A549 (cell line): ENCODE results near the gene GRM4. TPM values are rescaled to one million over a fixed set of nuclear protein-coding genes. Genes with fewer than 3 reads are reported as not detected.

Experiments used
- ATAC-seq, 2 experiments: fragments of 200-7000 bp in 1 of 2; fragments of >200 bp in 1 of 2; cut with Nextera tagmentation in 1 of 2; cut with Tn5 transposase in 1 of 2; 3 replicates each; pipeline versions ENCODE4 v1.8.0 to v1.9.1; 2018 to 2020; ENCODE audit warnings: mild to moderate bottlenecking in 1 of 2, moderate library complexity in 1 of 2
- CTCF ChIA-PET: fragments of 300-600 bp; sonication (Branson Sonifier 250); formaldehyde crosslinking; extraction: SDS; loops from one replicate; lab custom pipeline; 2021; ENCODE audit warnings: antibody characterized with exemption, inconsistent platforms; lab: Yijun Ruan, JAX
- POLR2A ChIA-PET: fragments of 350-600 bp; formaldehyde crosslinking; extraction: SDS; loops from one replicate; lab custom pipeline; 2021; ENCODE audit warnings: antibody characterized with exemption, inconsistent platforms; lab: Yijun Ruan, JAX
- DNase-seq, 2 experiments: peaks; one replicate each; pipeline versions ENCODE4 v3.0.0 to v3.0.0-alpha.2; 2011 to 2016; ENCODE audit warnings: low read depth in 1 of 2, low spot score in 1 of 2
- FAIRE-seq: peaks from 2 replicates; lab custom pipeline; 2011; peaks lifted over from hg19 to GRCh38; lab: Jason Lieb, UNC
- H3K27ac ChIP-seq, 2 experiments: fragments of >200 bp; sonication (Bioruptor Twin); formaldehyde crosslinking; 3 replicates each; pipeline ENCODE4 v1.5.1; 2016 to 2017
- H3K4me1 ChIP-seq: fragments of >200 bp; sonication (Bioruptor Twin); formaldehyde crosslinking; 3 replicates; pipeline ENCODE4 v1.6.1; 2016
- H3K4me2 ChIP-seq: fragments of >200 bp; sonication (Bioruptor Twin); formaldehyde crosslinking; 3 replicates; pipeline ENCODE4 v1.6.1; 2016
- H3K4me3 ChIP-seq: fragments of >200 bp; sonication (Bioruptor Twin); formaldehyde crosslinking; 3 replicates; pipeline ENCODE4 v1.5.1; 2016
- H3K9me3 ChIP-seq: fragments of >200 bp; sonication (Bioruptor Twin); formaldehyde crosslinking; 3 replicates; pipeline ENCODE4 v1.6.1; 2016
- BCL3 ChIP-seq: fragments of >200 bp; sonication (Bioruptor Twin); formaldehyde crosslinking; IDR thresholded peaks from 3 replicates; pipeline ENCODE4 v1.6.1; 2016
- BHLHE40 ChIP-seq: IDR thresholded peaks from 2 replicates; pipeline ENCODE4 v1.6.1; 2012; ENCODE audit warnings: low read depth, low read length, inconsistent platforms
- CHD4 ChIP-seq: fragments of 200-600 bp; sonication (generic); IDR thresholded peaks from 2 replicates; pipeline ENCODE4 v1.6.1; 2016; ENCODE audit warnings: antibody characterized with exemption, mild to moderate bottlenecking, borderline replicate concordance
- CTCF ChIP-seq: fragments of >200 bp; sonication (Bioruptor Twin); formaldehyde crosslinking; IDR thresholded peaks from 3 replicates; pipeline ENCODE4 v1.5.1; 2016
- E2F6 ChIP-seq: IDR thresholded peaks from 2 replicates; pipeline ENCODE4 v1.6.1; 2012; ENCODE audit warnings: low read depth, borderline replicate concordance
- EHF ChIP-seq: fragments of 250-450 bp; sonication (Bioruptor Pico); IDR thresholded peaks from 2 replicates; pipeline ENCODE4 v1.5.0; 2020; ENCODE audit warnings: mild to moderate bottlenecking
- ELK1 ChIP-seq: fragments of 150-350 bp; IDR thresholded peaks from 2 replicates; pipeline ENCODE4 v1.6.1; 2014; ENCODE audit warnings: low read depth, mild to moderate bottlenecking, low read length
- ESRRA ChIP-seq: fragments of 150-350 bp; IDR thresholded peaks from 2 replicates; pipeline ENCODE4 v1.6.1; 2014; ENCODE audit warnings: mild to moderate bottlenecking, low read length, borderline replicate concordance
- FOSL2 ChIP-seq, 2 experiments: fragments of 450-650 bp in 1 of 2; fragments of >200 bp in 1 of 2; sonication (Bioruptor Twin) in 1 of 2; formaldehyde crosslinking; IDR thresholded peaks; 2 replicates each; pipeline versions ENCODE4 v1.5.0 to v1.6.1; 2016 to 2020; ENCODE audit warnings: mild to moderate bottlenecking in 1 of 2, moderate library complexity in 1 of 2
- HOXA7 ChIP-seq: fragments of 250-450 bp; sonication (Bioruptor Pico); IDR thresholded peaks from 2 replicates; pipeline ENCODE4 v1.5.0; 2020; ENCODE audit warnings: mild to moderate bottlenecking, moderate library complexity
- HOXB13 ChIP-seq: fragments of 250-450 bp; sonication (Bioruptor Pico); IDR thresholded peaks from 2 replicates; pipeline ENCODE4 v1.5.0; 2020; ENCODE audit warnings: low read depth, mild to moderate bottlenecking, moderate library complexity
- KDM1A ChIP-seq: fragments of 200-600 bp; sonication (generic); IDR thresholded peaks from 2 replicates; pipeline ENCODE4 v1.6.1; 2016; ENCODE audit warnings: low read depth, mild to moderate bottlenecking
- KDM5A ChIP-seq: fragments of 200-600 bp; sonication (generic); IDR thresholded peaks from 2 replicates; pipeline ENCODE4 v1.6.1; 2016; ENCODE audit warnings: antibody characterized with exemption, mild to moderate bottlenecking
- MAX ChIP-seq: IDR thresholded peaks from 2 replicates; pipeline ENCODE4 v1.6.1; 2012
- PBX3 ChIP-seq: IDR thresholded peaks from 2 replicates; pipeline ENCODE4 v1.6.1; 2012
- PHF8 ChIP-seq: fragments of 200-600 bp; sonication (generic); IDR thresholded peaks from 2 replicates; pipeline ENCODE4 v1.6.1; 2016; ENCODE audit warnings: low read depth, mild to moderate bottlenecking, antibody characterized with exemption, moderate library complexity, borderline replicate concordance
- SMC3 ChIP-seq: fragments of >200 bp; sonication (Bioruptor Twin); formaldehyde crosslinking; IDR thresholded peaks from 3 replicates; pipeline ENCODE4 v1.6.1; 2018; ENCODE audit warnings: inconsistent platforms
- TP53 ChIP-seq: fragments of 250-450 bp; sonication (Bioruptor Pico); IDR thresholded peaks from 2 replicates; pipeline ENCODE4 v1.5.0; 2021; ENCODE audit warnings: mild to moderate bottlenecking, moderate library complexity
- USF2 ChIP-seq: fragments of 450-650 bp; IDR thresholded peaks from 2 replicates; pipeline ENCODE4 v1.6.1; 2014; ENCODE audit warnings: antibody characterized with exemption
- ZFP36 ChIP-seq: fragments of 450-650 bp; IDR thresholded peaks from 2 replicates; pipeline ENCODE4 v1.6.1; 2014; ENCODE audit warnings: borderline replicate concordance; ENCODE audit not compliant: partially characterized antibody
- ZSCAN20 ChIP-seq: fragments of 250-450 bp; sonication (Bioruptor Pico); IDR thresholded peaks from 2 replicates; pipeline ENCODE4 v1.8.0; 2022; ENCODE audit warnings: mild to moderate bottlenecking, moderate library complexity
- WGBS: methylation state at CpG from one replicate; pipeline ENCODE4 v1.1.6; 2017; ENCODE audit errors: missing lambda C conversion rate; 5-methylcytosine and 5-hydroxymethylcytosine counted together
- polyA plus RNA-seq, 4 experiments: library from polyadenylated mRNA; depleted of rRNA in 3 of 4; stranded (reverse); fragments of >200 nt; fragmentation: RNase III in 1 of 4; extraction: RNeasy Plus Mini Kit Qiagen cat#74134 plus additional on column Dnase treatment in 1 of 4; gene quantifications; 2 replicates in 3 of 4; 3 replicates in 1 of 4; pipeline ENCODE4 v1.2.3, GENCODE V29; 2011 to 2017

The GRM4 gene
- polyA plus RNA-seq, 2 of the 4 experiments (the other 2 are of a cell fraction) = 0.05 TPM

GRCh38 chr6:34080357-34080756 is 65.5 kb downstream of the GRM4 start:
- ATAC-seq (no peak), FAIRE-seq (no peak), DNase-seq (no peak)
- Histone ChIP-seq H3K4me3 (no peak overlapping the region), H3K4me2 (no peak overlapping the region), H3K27ac (no peak overlapping the region), H3K4me1 (no peaks in the 10 kb centered on the region), H3K9me3 (no peaks in the 10 kb centered on the region)
- POLR2A ChIA-PET = no interaction called here
- CTCF ChIA-PET = no interaction called here
- TF ChIP-seq FOSL2 (IDR thresholded peaks at IDR 0.05) = no peak
- no peak for TF ChIP-seq FOSL2 (CRISPR knock-in tag; IDR thresholded peaks at IDR 0.05)
- no peak for TF ChIP-seq USF2
- no peak for TF ChIP-seq ZSCAN20 (CRISPR knock-in tag)
- no peak for TF ChIP-seq KDM5A
- no peak for TF ChIP-seq PHF8
- TF ChIP-seq PBX3 = no peak
- TF ChIP-seq CHD4 = no peak
- TF ChIP-seq ZFP36 = no peak
- no peak for TF ChIP-seq ESRRA
- no peak for TF ChIP-seq BHLHE40
- 52% methylated on average over 4 of the region's 5 CpGs for WGBS

- CTCF ChIA-PET = interaction anchor here (1.1 kb wide), 1 partner anchor 17 kb away, joined by 4 read pairs; no protein-coding TSS in a partner anchor
- 57% methylated on average over 8 of the region's 8 CpGs for WGBS
- no peak for ATAC-seq
- FAIRE-seq = no peak
- no peaks in the 10 kb centered on the region for H3K4me1 ChIP-seq
- TF ChIP-seq HOXA7 (CRISPR knock-in tag) (no peak), CTCF (no peak), ELK1 (no peak), E2F6 (no peak), FOSL2 (IDR thresholded peaks at IDR 0.05) (no peak), FOSL2 (CRISPR knock-in tag; IDR thresholded peaks at IDR 0.05) (no peak), SMC3 (no peak), TP53 (no peak), BCL3 (no peak), MAX (no peak), EHF (CRISPR knock-in tag) (no peak), HOXB13 (CRISPR knock-in tag) (no peak), KDM1A (no peak)
- TF ChIP-seq, all 56 proteins: peak for 0
- Histone ChIP-seq H3K27ac (no peak overlapping the region), H3K9me3 (no peaks in the 10 kb centered on the region), H3K4me3 (no peak overlapping the region), H3K4me2 (no peak overlapping the region)
- no peak for DNase-seq
- POLR2A ChIA-PET = no interaction called here
Observed at GRCh38 chr6:34079899-34080298, 66.0 kb downstream of the GRM4 start.
